Endodermal cell (in vitro differentiated cells): ENCODE measurements around the gene FAT1. TPM values are rescaled to one million over a fixed set of nuclear protein-coding genes. Genes with fewer than 3 reads are reported as not detected.

Source experiments
- DNase-seq: peaks from one replicate; pipeline ENCODE4 v3.0.0-alpha.2; 2017
- H3K27ac ChIP-seq: 2 replicates; pipeline ENCODE4 v1.5.1; 2013; ENCODE audit warnings: mild to moderate bottlenecking, low read depth, low read length, moderate library complexity
- H3K27me3 ChIP-seq: 2 replicates; pipeline ENCODE4 v1.6.1; 2013; ENCODE audit warnings: mild to moderate bottlenecking, low read length, moderate library complexity; ENCODE audit not compliant: insufficient read depth, control insufficient read depth, poor library complexity, severe bottlenecking
- H3K36me3 ChIP-seq: 2 replicates; pipeline ENCODE4 v1.7.0; 2013; ENCODE audit warnings: mild to moderate bottlenecking, low read length, moderate library complexity; ENCODE audit not compliant: control insufficient read depth, insufficient read depth
- H3K4me1 ChIP-seq: one replicate; pipeline ENCODE4 v1.7.0; 2013; ENCODE audit warnings: low read length; ENCODE audit not compliant: control insufficient read depth, insufficient read depth
- H3K4me3 ChIP-seq: 2 replicates; pipeline ENCODE4 v1.5.1; 2013; ENCODE audit warnings: mild to moderate bottlenecking, low read length, moderate library complexity
- H3K9ac ChIP-seq: 2 replicates; pipeline ENCODE4 v1.6.1; 2013; ENCODE audit warnings: mild to moderate bottlenecking, low read length, moderate library complexity; ENCODE audit not compliant: poor library complexity, severe bottlenecking; ENCODE audit errors: extremely low read depth
- H3K9me3 ChIP-seq: 2 replicates; pipeline ENCODE4 v1.6.1; 2013; ENCODE audit warnings: mild to moderate bottlenecking, low read length, moderate library complexity; ENCODE audit not compliant: control insufficient read depth
- H3K27ac Mint-ChIP-seq: 2 replicates; pipeline ENCODE4 v1.8.0; 2020; ENCODE audit warnings: mixed read lengths
- H3K27me3 Mint-ChIP-seq: 2 replicates; pipeline ENCODE4 v1.8.0; 2021; ENCODE audit warnings: mild to moderate bottlenecking, mixed read lengths; ENCODE audit not compliant: insufficient read depth
- H3K36me3 Mint-ChIP-seq: 2 replicates; pipeline ENCODE4 v1.8.0; 2020; ENCODE audit warnings: low read depth, mixed read lengths
- H3K4me1 Mint-ChIP-seq: 2 replicates; pipeline ENCODE4 v1.8.0; 2020; ENCODE audit warnings: mixed read lengths
- H3K4me3 Mint-ChIP-seq: 2 replicates; pipeline ENCODE4 v1.8.0; 2020; ENCODE audit warnings: mild to moderate bottlenecking, moderate library complexity, mixed read lengths
- H3K9me3 Mint-ChIP-seq: 2 replicates; pipeline ENCODE4 v1.8.0; 2020; ENCODE audit warnings: mild to moderate bottlenecking, mixed read lengths
- WGBS, 2 experiments: methylation state at CpG; one replicate each; pipeline versions ENCODE4 v1.1.5 to v1.1.7; 2013; ENCODE audit warnings: missing lambda C conversion rate in 2 of 2, mixed read lengths in 1 of 2; ENCODE audit not compliant: insufficient coverage in 1 of 2, insufficient read length in 1 of 2; 5-methylcytosine and 5-hydroxymethylcytosine counted together
- total RNA-seq, 2 donors: library from RNA; stranded (reverse); fragmentation: NEBNext Ultra II Directional in 1 of 2; extraction: Animal tissue kit (Norgen Biotek cat#: 25700) in 1 of 2; gene quantifications; 2 replicates in 1 of 2; 3 replicates in 1 of 2; pipeline ENCODE4 v1.2.1, GENCODE V29; 2021
- TF ChIP-seq, protein P1 (sequence below): fragments of 200-600 bp; sonication (generic); conservative IDR thresholded peaks from 2 replicates; pipeline ENCODE4 v1.5.0; 2021; ENCODE audit warnings: antibody characterized with exemption, mild to moderate bottlenecking

Gene FAT1
- total RNA-seq, 2 donors from 2014 or later: 66.6 to 77.8 TPM

DNA sequence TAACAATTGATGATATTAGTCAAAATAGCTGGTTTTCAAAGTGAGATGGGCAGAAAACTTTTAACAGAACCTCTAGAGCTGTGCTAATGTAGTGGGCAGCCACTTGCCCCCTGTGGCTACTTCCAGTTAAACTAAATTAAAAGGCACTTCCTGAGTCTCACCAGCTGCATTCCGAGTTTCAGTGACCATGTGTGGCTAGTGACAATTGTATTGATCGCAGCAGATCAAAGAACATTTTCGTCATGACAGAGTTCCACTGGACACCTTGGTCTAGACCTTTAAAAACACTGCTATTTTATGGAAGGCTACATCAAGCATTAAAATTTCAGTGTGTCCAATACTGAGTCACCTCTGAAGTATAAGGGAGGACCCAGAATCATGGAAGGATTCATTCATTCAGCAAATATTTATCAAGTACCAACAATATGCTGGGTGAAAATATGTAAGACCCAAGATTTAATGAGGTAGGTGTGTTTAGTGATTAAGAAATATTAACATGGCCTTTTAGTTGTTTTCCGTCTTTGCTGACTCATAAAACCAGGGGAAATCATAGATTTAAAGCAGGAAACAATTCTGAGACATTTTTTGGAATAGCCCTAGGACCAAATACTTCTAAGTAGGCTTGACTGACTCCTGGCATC, 5.1 kb upstream of the FAT1 start:
- Histone ChIP-seq H3K27ac (no peak overlapping the region), H3K4me3 (no peak overlapping the region), H3K4me1 (peaks cover 6% of the 10 kb centered on the region), H3K9ac (no peak overlapping the region), H3K9me3 (no peaks in the 10 kb centered on the region), H3K36me3 (no peaks in the 10 kb centered on the region), H3K27me3 (no peaks in the 10 kb centered on the region)
- 45 to 49% methylated on average over 4 of the region's 4 CpGs for WGBS, 2 experiments
- H3K27me3 Mint-ChIP-seq: peaks cover 40% of the 10 kb centered on the region
- peaks cover 21% of the 10 kb centered on the region for H3K4me1 Mint-ChIP-seq
- no peaks in the 10 kb centered on the region for H3K9me3 Mint-ChIP-seq
- H3K36me3 Mint-ChIP-seq: no peaks in the 10 kb centered on the region
- H3K27ac Mint-ChIP-seq: no peak overlapping the region
- DNase-seq: no peak
- H3K4me3 Mint-ChIP-seq: no peak overlapping the region
- TF ChIP-seq, protein P1, sequence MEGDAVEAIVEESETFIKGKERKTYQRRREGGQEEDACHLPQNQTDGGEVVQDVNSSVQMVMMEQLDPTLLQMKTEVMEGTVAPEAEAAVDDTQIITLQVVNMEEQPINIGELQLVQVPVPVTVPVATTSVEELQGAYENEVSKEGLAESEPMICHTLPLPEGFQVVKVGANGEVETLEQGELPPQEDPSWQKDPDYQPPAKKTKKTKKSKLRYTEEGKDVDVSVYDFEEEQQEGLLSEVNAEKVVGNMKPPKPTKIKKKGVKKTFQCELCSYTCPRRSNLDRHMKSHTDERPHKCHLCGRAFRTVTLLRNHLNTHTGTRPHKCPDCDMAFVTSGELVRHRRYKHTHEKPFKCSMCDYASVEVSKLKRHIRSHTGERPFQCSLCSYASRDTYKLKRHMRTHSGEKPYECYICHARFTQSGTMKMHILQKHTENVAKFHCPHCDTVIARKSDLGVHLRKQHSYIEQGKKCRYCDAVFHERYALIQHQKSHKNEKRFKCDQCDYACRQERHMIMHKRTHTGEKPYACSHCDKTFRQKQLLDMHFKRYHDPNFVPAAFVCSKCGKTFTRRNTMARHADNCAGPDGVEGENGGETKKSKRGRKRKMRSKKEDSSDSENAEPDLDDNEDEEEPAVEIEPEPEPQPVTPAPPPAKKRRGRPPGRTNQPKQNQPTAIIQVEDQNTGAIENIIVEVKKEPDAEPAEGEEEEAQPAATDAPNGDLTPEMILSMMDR: no peak

- H3K4me3 Mint-ChIP-seq: peak overlapping the region; percentile 88
- no peaks in the 10 kb centered on the region for H3K36me3 Mint-ChIP-seq
- no peaks in the 10 kb centered on the region for H3K27me3 ChIP-seq
- no peaks in the 10 kb centered on the region for H3K9me3 Mint-ChIP-seq
- peaks cover 6% of the 10 kb centered on the region for H3K4me1 ChIP-seq
- peak overlapping the region; percentile 97 for H3K4me3 ChIP-seq
- TF ChIP-seq, protein P1: peak; percentile 23
- no peak overlapping the region for H3K9ac ChIP-seq
- WGBS, 2 experiments: 40 to 44% methylated on average over 4 to 6 of the region's 6 CpGs
- peak; percentile 79 for DNase-seq
- no peaks in the 10 kb centered on the region for H3K9me3 ChIP-seq
- peaks cover 35% of the 10 kb centered on the region for H3K27me3 Mint-ChIP-seq
- no peaks in the 10 kb centered on the region for H3K36me3 ChIP-seq
- peaks cover 19% of the 10 kb centered on the region for H3K4me1 Mint-ChIP-seq
- no peak overlapping the region for H3K27ac ChIP-seq
- H3K27ac Mint-ChIP-seq: no peak overlapping the region
These were observed 4.4 kb upstream of the FAT1 start for GRCh38 chr4:186727977-186728519.

DNA sequence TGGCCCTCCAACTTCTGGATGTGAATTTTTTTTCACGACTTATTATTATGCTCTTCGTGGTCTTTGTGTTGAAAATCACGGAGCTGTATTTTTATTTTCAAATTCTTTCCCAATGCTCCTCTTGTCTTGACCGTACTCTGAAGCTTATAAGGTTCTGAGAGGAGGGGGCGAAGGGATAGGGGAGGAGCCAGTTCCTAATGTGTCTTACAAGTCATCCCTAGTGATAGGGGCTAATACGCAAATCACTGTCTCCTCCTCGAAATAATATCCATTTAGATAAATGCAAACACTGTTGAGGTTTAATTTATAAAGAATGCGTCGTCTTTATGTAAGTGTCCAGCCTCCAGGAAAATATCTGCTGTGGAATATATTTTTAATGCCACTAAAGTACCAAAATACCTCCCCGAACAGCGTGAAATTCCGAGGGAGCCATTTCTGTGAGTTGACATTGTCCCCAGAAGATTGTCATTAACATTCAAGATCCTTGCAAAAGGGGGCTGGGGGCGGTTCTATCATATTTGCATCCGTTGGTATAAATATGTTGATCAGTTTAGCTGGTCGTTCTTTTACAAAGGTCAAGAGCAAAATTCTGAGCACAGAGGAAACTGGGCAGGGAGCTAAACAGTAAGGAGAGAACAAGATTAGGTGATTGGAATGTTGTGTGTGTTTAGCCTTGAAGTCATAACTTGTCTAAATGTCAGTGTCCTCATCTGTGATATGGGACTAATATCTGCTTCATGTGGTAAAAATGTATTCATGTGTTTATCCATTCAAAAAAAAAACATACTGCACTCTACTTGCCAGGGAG, 3.7 kb upstream of the FAT1 start:
- Mint-ChIP-seq H3K9me3 (no peaks in the 10 kb centered on the region), H3K27ac (peak overlapping the region; percentile 85), H3K4me1 (peaks cover 19% of the 10 kb centered on the region), H3K27me3 (peaks cover 34% of the 10 kb centered on the region), H3K4me3 (peak overlapping the region; percentile 88), H3K36me3 (no peaks in the 10 kb centered on the region)
- no peaks in the 10 kb centered on the region for H3K36me3 ChIP-seq
- H3K27me3 ChIP-seq: no peaks in the 10 kb centered on the region
- peak overlapping the region; percentile 69 for H3K27ac ChIP-seq
- DNase-seq: no peak
- TF ChIP-seq, protein P1: no peak
- 6 to 19% methylated on average over 4 to 14 of the region's 15 CpGs for WGBS, 2 experiments
- H3K9ac ChIP-seq: peak overlapping the region; percentile 82
- peak overlapping the region; percentile 97 for H3K4me3 ChIP-seq
- H3K4me1 ChIP-seq: peaks cover 6% of the 10 kb centered on the region
- no peaks in the 10 kb centered on the region for H3K9me3 ChIP-seq
